HepG2 (cell line): ENCODE results near the gene AK9. TPM values are rescaled to one million over a fixed set of nuclear protein-coding genes. Genes with fewer than 3 reads are reported as not detected.

Experiments
- BCL6 ChIP-seq: IDR thresholded peaks from 2 replicates; pipeline ENCODE4 v1.6.1; 2016; ENCODE audit warnings: missing genetic modification reagents, missing compliant biosample characterization
- HOXA7 ChIP-seq: sonication (generic); formaldehyde crosslinking; IDR thresholded peaks from 2 replicates; pipeline ENCODE4 v1.8.1; 2022; ENCODE audit warnings: mild to moderate bottlenecking, missing genetic modification reagents, moderate library complexity
- MAFG ChIP-seq: sonication (generic); formaldehyde crosslinking; IDR thresholded peaks from 2 replicates; pipeline ENCODE4 v1.5.1; 2020; ENCODE audit warnings: mild to moderate bottlenecking, missing genetic modification reagents
- MIER3 ChIP-seq: IDR thresholded peaks from 2 replicates; pipeline ENCODE4 v1.6.1; 2016; ENCODE audit warnings: missing compliant biosample characterization, borderline replicate concordance
- PCBP1 ChIP-seq: fragments of 200-400 bp; formaldehyde crosslinking; IDR thresholded peaks from 2 replicates; pipeline ENCODE4 v1.6.1; 2017; ENCODE audit warnings: mild to moderate bottlenecking, low read depth, low read length, borderline replicate concordance
- SALL1 ChIP-seq: sonication (generic); formaldehyde crosslinking; IDR thresholded peaks from 2 replicates; pipeline ENCODE4 v1.8.0; 2022; ENCODE audit warnings: mild to moderate bottlenecking, missing genetic modification reagents
- SCMH1 ChIP-seq: sonication (generic); formaldehyde crosslinking; IDR thresholded peaks from 2 replicates; pipeline ENCODE4 v1.9.0; 2021; ENCODE audit warnings: missing genetic modification reagents, mild to moderate bottlenecking, borderline replicate concordance
- SRSF4 ChIP-seq: fragments of 200-400 bp; formaldehyde crosslinking; IDR thresholded peaks from one replicate; pipeline ENCODE4 v1.6.1; 2018; ENCODE audit warnings: mild to moderate bottlenecking, low read depth, low read length, moderate library complexity; ENCODE audit not compliant: poor library complexity, severe bottlenecking
- STAG1 ChIP-seq: sonication (generic); formaldehyde crosslinking; IDR thresholded peaks from 2 replicates; pipeline ENCODE4 v1.4.0; 2020; ENCODE audit warnings: missing genetic modification reagents
- TBP ChIP-seq: sonication (generic); formaldehyde crosslinking; IDR thresholded peaks from 2 replicates; pipeline ENCODE4 v1.5.0; 2020; ENCODE audit warnings: missing genetic modification reagents
- ZNF335 ChIP-seq: sonication (generic); formaldehyde crosslinking; IDR thresholded peaks from 2 replicates; pipeline ENCODE4 v1.4.0; 2020; ENCODE audit warnings: missing genetic modification reagents
- ZNF660 ChIP-seq: sonication (generic); formaldehyde crosslinking; IDR thresholded peaks from 2 replicates; pipeline ENCODE4 v1.5.1; 2020; ENCODE audit warnings: mild to moderate bottlenecking, low read depth, missing genetic modification reagents, borderline replicate concordance
- ZNF788 ChIP-seq: sonication (generic); formaldehyde crosslinking; IDR thresholded peaks from 2 replicates; pipeline ENCODE4 v1.5.0; 2020; ENCODE audit warnings: mild to moderate bottlenecking, missing genetic modification reagents, borderline replicate concordance
- ZSCAN25 ChIP-seq: sonication (generic); formaldehyde crosslinking; IDR thresholded peaks from 2 replicates; pipeline ENCODE4 v1.8.0; 2022; ENCODE audit warnings: mild to moderate bottlenecking, missing genetic modification reagents
- polyA plus RNA-seq, 8 experiments: library from polyadenylated mRNA; depleted of rRNA in 3 of 8; stranded (reverse) in 7 of 8; unstranded in 1 of 8; fragments of >200 nt; fragmentation: Illumina TruSeq in 4 of 8; extraction: Trizol in 4 of 8; gene quantifications; 2 replicates each; pipeline versions ENCODE4 v1.2.1 to v1.2.3, GENCODE V29; 2011 to 2016; ENCODE audit warnings: low read depth in 4 of 8, missing spikeins in 1 of 8, mixed read lengths in 1 of 8; ENCODE audit not compliant: insufficient read depth in 1 of 8
- total RNA-seq, 5 experiments: library from RNA; depleted of rRNA; stranded (reverse); fragments of >200 nt; fragmentation: Illumina TruSeq; extraction: Trizol; gene quantifications; 2 replicates each; pipeline ENCODE4 v1.2.3, GENCODE V29; 2016; ENCODE audit warnings: low read depth in 1 of 5
- TF ChIP-seq, protein P1 (sequence below): sonication (generic); formaldehyde crosslinking; IDR thresholded peaks from 2 replicates; pipeline ENCODE4 v1.5.1; 2020; ENCODE audit warnings: missing genetic modification reagents, mild to moderate bottlenecking, borderline replicate concordance
- TF ChIP-seq, protein P2 (sequence below), 2 experiments: sonication (generic) in 1 of 2; formaldehyde crosslinking in 1 of 2; IDR thresholded peaks; 2 replicates each; pipeline versions ENCODE4 v1.5.1 to v1.6.1; 2011 to 2020; ENCODE audit warnings: borderline replicate concordance in 1 of 2, low read depth in 1 of 2, low read length in 1 of 2, mild to moderate bottlenecking in 1 of 2, missing genetic modification reagents in 1 of 2, moderate library complexity in 1 of 2
- TF ChIP-seq, protein P3 (sequence below): sonication (generic); formaldehyde crosslinking; IDR thresholded peaks from 2 replicates; pipeline ENCODE4 v1.4.0; 2020; ENCODE audit warnings: mild to moderate bottlenecking, missing genetic modification reagents
- TF ChIP-seq, protein P4 (sequence below): sonication (generic); formaldehyde crosslinking; IDR thresholded peaks from 2 replicates; pipeline ENCODE4 v1.4.0; 2020; ENCODE audit warnings: missing genetic modification reagents
- TF ChIP-seq, protein P5 (sequence below): IDR thresholded peaks from 2 replicates; pipeline ENCODE4 v1.6.1; 2012; ENCODE audit warnings: low read depth, low read length, improper control_type of control experiment
- TF ChIP-seq, protein P6 (sequence below): sonication (generic); formaldehyde crosslinking; IDR thresholded peaks from 2 replicates; pipeline ENCODE4 v1.4.0; 2020; ENCODE audit warnings: missing genetic modification reagents; ENCODE audit errors: not compliant biosample characterization

The AK9 gene
- total and polyA plus RNA-seq, 2 of the 13 experiments (the other 11 are each of a cell fraction or from before 2014, with no cell fraction given), result 3.2 to 4.8 TPM

DNA sequence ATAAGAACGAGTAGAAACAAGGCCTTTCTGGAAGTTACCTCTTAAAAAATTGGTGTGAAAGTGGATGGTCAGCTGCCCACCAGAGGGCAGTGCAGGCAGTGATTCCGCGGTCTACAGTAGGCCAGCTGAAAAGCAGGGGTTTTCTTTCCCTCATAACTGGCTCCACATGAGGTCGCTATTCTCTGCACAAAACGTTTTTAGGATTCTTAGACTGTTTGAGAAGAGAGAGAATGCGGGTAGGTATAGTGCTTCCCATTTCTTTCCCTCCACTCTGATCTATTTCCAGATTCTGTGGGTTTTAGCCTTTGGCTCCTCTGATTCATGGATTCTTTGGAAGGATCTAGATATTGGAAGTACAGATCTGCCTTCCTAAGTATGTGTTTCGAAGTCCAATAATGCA lies 14.3 kb upstream of the AK9 start (continued):
- TF ChIP-seq SRSF4 (no peak), BCL6 (CRISPR knock-in tag) (no peak), ZSCAN25 (no peak), ZNF335 (CRISPR knock-in tag) (no peak), TBP (no peak), PCBP1 (no peak), STAG1 (CRISPR knock-in tag) (peak; percentile 98), HOXA7 (CRISPR knock-in tag) (no peak), ZNF660 (CRISPR knock-in tag) (no peak), MIER3 (CRISPR knock-in tag) (no peak), ZNF788 (CRISPR knock-in tag) (no peak), SCMH1 (CRISPR knock-in tag) (no peak), SALL1 (CRISPR knock-in tag) (peak; percentile 53), MAFG (no peak)
- TF ChIP-seq, protein P1, sequence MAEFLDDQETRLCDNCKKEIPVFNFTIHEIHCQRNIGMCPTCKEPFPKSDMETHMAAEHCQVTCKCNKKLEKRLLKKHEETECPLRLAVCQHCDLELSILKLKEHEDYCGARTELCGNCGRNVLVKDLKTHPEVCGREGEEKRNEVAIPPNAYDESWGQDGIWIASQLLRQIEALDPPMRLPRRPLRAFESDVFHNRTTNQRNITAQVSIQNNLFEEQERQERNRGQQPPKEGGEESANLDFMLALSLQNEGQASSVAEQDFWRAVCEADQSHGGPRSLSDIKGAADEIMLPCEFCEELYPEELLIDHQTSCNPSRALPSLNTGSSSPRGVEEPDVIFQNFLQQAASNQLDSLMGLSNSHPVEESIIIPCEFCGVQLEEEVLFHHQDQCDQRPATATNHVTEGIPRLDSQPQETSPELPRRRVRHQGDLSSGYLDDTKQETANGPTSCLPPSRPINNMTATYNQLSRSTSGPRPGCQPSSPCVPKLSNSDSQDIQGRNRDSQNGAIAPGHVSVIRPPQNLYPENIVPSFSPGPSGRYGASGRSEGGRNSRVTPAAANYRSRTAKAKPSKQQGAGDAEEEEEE (CRISPR knock-in tag), result no peak
- TF ChIP-seq, protein P2, sequence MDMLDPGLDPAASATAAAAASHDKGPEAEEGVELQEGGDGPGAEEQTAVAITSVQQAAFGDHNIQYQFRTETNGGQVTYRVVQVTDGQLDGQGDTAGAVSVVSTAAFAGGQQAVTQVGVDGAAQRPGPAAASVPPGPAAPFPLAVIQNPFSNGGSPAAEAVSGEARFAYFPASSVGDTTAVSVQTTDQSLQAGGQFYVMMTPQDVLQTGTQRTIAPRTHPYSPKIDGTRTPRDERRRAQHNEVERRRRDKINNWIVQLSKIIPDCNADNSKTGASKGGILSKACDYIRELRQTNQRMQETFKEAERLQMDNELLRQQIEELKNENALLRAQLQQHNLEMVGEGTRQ (IDR thresholded peaks at IDR 0.05; ENCODE audit: low read depth, low read length), result no peak
- TF ChIP-seq, protein P2 (CRISPR knock-in tag; IDR thresholded peaks at IDR 0.05; ENCODE audit: borderline replicate concordance), result no peak
- TF ChIP-seq, protein P3, sequence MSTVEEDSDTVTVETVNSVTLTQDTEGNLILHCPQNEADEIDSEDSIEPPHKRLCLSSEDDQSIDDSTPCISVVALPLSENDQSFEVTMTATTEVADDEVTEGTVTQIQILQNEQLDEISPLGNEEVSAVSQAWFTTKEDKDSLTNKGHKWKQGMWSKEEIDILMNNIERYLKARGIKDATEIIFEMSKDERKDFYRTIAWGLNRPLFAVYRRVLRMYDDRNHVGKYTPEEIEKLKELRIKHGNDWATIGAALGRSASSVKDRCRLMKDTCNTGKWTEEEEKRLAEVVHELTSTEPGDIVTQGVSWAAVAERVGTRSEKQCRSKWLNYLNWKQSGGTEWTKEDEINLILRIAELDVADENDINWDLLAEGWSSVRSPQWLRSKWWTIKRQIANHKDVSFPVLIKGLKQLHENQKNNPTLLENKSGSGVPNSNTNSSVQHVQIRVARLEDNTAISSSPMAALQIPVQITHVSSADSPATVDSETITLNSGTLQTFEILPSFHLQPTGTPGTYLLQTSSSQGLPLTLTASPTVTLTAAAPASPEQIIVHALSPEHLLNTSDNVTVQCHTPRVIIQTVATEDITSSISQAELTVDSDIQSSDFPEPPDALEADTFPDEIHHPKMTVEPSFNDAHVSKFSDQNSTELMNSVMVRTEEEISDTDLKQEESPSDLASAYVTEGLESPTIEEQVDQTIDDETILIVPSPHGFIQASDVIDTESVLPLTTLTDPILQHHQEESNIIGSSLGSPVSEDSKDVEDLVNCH (CRISPR knock-in tag), result no peak
- TF ChIP-seq, protein P4, sequence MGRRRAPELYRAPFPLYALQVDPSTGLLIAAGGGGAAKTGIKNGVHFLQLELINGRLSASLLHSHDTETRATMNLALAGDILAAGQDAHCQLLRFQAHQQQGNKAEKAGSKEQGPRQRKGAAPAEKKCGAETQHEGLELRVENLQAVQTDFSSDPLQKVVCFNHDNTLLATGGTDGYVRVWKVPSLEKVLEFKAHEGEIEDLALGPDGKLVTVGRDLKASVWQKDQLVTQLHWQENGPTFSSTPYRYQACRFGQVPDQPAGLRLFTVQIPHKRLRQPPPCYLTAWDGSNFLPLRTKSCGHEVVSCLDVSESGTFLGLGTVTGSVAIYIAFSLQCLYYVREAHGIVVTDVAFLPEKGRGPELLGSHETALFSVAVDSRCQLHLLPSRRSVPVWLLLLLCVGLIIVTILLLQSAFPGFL (CRISPR knock-in tag), result no peak
- TF ChIP-seq, protein P5, sequence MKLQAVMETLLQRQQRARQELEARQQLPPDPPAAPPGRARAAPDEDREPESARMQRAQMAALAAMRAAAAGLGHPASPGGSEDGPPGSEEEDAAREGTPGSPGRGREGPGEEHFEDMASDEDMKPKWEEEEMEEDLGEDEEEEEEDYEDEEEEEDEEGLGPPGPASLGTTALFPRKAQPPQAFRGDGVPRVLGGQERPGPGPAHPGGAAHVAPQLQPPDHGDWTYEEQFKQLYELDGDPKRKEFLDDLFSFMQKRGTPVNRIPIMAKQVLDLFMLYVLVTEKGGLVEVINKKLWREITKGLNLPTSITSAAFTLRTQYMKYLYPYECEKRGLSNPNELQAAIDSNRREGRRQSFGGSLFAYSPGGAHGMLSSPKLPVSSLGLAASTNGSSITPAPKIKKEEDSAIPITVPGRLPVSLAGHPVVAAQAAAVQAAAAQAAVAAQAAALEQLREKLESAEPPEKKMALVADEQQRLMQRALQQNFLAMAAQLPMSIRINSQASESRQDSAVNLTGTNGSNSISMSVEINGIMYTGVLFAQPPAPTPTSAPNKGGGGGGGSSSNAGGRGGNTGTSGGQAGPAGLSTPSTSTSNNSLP, result no peak
- TF ChIP-seq, protein P6, sequence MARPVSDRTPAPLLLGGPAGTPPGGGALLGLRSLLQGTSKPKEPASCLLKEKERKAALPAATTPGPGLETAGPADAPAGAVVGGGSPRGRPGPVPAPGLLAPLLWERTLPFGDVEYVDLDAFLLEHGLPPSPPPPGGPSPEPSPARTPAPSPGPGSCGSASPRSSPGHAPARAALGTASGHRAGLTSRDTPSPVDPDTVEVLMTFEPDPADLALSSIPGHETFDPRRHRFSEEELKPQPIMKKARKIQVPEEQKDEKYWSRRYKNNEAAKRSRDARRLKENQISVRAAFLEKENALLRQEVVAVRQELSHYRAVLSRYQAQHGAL (CRISPR knock-in tag), result no peak
